Measurements from ENCODE around the gene LRG1. TPM values are rescaled to one million over a fixed set of nuclear protein-coding genes. Genes with fewer than 3 reads are reported as not detected.

Gene LRG1
- total RNA-seq, 1 experiment from 2014 or later: 0.81 TPM

DNA sequence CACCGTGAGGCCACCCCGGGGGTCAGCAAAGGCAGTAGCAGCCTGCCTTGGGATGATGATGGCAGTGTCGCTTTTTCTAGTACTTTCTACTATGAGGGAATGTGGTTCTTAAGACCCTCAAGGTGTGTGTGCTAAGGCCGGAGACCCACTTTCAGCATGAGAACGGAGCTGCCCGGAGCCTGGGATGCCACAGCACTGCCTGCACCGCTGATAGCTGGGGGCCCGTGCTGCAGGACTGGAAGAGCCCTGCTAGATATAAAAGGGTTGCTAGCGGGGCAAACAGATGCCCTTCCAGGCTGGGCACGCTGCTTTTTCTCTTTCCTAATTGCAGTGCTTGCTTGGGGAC is 36.0 kb downstream of the LRG1 start:
- Mint-ChIP-seq H3K9me3 (no peaks in the 10 kb centered on the region), H3K27me3 (ENCODE audit: low read depth) (peaks cover 21% of the 10 kb centered on the region), H3K4me3 (no peak overlapping the region), H3K4me1 (no peaks in the 10 kb centered on the region), H3K27ac (no peak overlapping the region), H3K36me3 (peaks cover 18% of the 10 kb centered on the region)
- CTCF ChIA-PET: interaction anchor here (0.6 to 6.7 kb wide), 2 partner anchors 20 to 227 kb away, joined by 4 to 38 read pairs; no protein-coding TSS in a partner anchor
- TF ChIP-seq JUN (CRISPR knock-in tag; IDR thresholded peaks at IDR 0.05): no peak
- TF ChIP-seq ZNF671 (CRISPR knock-in tag; IDR thresholded peaks at IDR 0.05): no peak
- no peak for TF ChIP-seq ZNF232 (CRISPR knock-in tag; IDR thresholded peaks at IDR 0.05)
- no peak for TF ChIP-seq TP53 (CRISPR knock-in tag; IDR thresholded peaks at IDR 0.05)
- TF ChIP-seq GABPB1 (CRISPR knock-in tag; IDR thresholded peaks at IDR 0.05): no peak
- TF ChIP-seq, protein P1, sequence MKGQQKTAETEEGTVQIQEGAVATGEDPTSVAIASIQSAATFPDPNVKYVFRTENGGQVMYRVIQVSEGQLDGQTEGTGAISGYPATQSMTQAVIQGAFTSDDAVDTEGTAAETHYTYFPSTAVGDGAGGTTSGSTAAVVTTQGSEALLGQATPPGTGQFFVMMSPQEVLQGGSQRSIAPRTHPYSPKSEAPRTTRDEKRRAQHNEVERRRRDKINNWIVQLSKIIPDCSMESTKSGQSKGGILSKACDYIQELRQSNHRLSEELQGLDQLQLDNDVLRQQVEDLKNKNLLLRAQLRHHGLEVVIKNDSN (CRISPR knock-in tag; IDR thresholded peaks at IDR 0.05): no peak
- TF ChIP-seq ZNF121 (CRISPR knock-in tag; IDR thresholded peaks at IDR 0.05): no peak
- TF ChIP-seq CBFB (CRISPR knock-in tag; IDR thresholded peaks at IDR 0.05; ENCODE audit: low read depth): no peak
- no peak for TF ChIP-seq FOXP1 (CRISPR knock-in tag; IDR thresholded peaks at IDR 0.05; ENCODE audit: borderline replicate concordance)
- TF ChIP-seq, protein P2, sequence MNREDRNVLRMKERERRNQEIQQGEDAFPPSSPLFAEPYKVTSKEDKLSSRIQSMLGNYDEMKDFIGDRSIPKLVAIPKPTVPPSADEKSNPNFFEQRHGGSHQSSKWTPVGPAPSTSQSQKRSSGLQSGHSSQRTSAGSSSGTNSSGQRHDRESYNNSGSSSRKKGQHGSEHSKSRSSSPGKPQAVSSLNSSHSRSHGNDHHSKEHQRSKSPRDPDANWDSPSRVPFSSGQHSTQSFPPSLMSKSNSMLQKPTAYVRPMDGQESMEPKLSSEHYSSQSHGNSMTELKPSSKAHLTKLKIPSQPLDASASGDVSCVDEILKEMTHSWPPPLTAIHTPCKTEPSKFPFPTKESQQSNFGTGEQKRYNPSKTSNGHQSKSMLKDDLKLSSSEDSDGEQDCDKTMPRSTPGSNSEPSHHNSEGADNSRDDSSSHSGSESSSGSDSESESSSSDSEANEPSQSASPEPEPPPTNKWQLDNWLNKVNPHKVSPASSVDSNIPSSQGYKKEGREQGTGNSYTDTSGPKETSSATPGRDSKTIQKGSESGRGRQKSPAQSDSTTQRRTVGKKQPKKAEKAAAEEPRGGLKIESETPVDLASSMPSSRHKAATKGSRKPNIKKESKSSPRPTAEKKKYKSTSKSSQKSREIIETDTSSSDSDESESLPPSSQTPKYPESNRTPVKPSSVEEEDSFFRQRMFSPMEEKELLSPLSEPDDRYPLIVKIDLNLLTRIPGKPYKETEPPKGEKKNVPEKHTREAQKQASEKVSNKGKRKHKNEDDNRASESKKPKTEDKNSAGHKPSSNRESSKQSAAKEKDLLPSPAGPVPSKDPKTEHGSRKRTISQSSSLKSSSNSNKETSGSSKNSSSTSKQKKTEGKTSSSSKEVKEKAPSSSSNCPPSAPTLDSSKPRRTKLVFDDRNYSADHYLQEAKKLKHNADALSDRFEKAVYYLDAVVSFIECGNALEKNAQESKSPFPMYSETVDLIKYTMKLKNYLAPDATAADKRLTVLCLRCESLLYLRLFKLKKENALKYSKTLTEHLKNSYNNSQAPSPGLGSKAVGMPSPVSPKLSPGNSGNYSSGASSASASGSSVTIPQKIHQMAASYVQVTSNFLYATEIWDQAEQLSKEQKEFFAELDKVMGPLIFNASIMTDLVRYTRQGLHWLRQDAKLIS (CRISPR knock-in tag; IDR thresholded peaks at IDR 0.05; ENCODE audit: borderline replicate concordance): no peak
- no peak for TF ChIP-seq MXD4 (CRISPR knock-in tag; IDR thresholded peaks at IDR 0.05; ENCODE audit: borderline replicate concordance)
- TF ChIP-seq SP1 (CRISPR knock-in tag; conservative IDR thresholded peaks at IDR 0.05): no peak
- TF ChIP-seq CREM (CRISPR knock-in tag; IDR thresholded peaks at IDR 0.05): no peak
- TF ChIP-seq, protein P3, sequence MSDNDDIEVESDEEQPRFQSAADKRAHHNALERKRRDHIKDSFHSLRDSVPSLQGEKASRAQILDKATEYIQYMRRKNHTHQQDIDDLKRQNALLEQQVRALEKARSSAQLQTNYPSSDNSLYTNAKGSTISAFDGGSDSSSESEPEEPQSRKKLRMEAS (CRISPR knock-in tag; IDR thresholded peaks at IDR 0.05): no peak
- TF ChIP-seq, protein P4, sequence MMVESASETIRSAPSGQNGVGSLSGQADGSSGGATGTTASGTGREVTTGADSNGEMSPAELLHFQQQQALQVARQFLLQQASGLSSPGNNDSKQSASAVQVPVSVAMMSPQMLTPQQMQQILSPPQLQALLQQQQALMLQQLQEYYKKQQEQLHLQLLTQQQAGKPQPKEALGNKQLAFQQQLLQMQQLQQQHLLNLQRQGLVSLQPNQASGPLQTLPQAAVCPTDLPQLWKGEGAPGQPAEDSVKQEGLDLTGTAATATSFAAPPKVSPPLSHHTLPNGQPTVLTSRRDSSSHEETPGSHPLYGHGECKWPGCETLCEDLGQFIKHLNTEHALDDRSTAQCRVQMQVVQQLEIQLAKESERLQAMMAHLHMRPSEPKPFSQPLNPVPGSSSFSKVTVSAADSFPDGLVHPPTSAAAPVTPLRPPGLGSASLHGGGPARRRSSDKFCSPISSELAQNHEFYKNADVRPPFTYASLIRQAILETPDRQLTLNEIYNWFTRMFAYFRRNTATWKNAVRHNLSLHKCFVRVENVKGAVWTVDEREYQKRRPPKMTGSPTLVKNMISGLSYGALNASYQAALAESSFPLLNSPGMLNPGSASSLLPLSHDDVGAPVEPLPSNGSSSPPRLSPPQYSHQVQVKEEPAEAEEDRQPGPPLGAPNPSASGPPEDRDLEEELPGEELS (CRISPR knock-in tag; IDR thresholded peaks at IDR 0.05): no peak
- TF ChIP-seq, protein P5, sequence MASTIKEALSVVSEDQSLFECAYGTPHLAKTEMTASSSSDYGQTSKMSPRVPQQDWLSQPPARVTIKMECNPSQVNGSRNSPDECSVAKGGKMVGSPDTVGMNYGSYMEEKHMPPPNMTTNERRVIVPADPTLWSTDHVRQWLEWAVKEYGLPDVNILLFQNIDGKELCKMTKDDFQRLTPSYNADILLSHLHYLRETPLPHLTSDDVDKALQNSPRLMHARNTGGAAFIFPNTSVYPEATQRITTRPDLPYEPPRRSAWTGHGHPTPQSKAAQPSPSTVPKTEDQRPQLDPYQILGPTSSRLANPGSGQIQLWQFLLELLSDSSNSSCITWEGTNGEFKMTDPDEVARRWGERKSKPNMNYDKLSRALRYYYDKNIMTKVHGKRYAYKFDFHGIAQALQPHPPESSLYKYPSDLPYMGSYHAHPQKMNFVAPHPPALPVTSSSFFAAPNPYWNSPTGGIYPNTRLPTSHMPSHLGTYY (CRISPR knock-in tag; IDR thresholded peaks at IDR 0.05): no peak
- no peak for TF ChIP-seq ZNF396 (CRISPR knock-in tag; IDR thresholded peaks at IDR 0.05; ENCODE audit: borderline replicate concordance)
- TF ChIP-seq FOXJ3 (CRISPR knock-in tag; IDR thresholded peaks at IDR 0.05; ENCODE audit: borderline replicate concordance): no peak
- TF ChIP-seq SMAD4 (CRISPR knock-in tag; IDR thresholded peaks at IDR 0.05): no peak
- ATAC-seq: no peak
- no peak for DNase-seq (ENCODE audit: low spot score)
- POLR2A ChIA-PET: no interaction called here

Measured in WTC11 (cell line).